HG03342 (cell line): ENCODE results near the gene LRRFIP1.
"Not testable (repeated sequence)": the region's sequence is repeated elsewhere in the genome, so short reads cannot be mapped to it uniquely, and the experiment has no call there.

Source experiments
- ATAC-seq: cut with Tn5 transposase; IDR thresholded peaks from one replicate; pipeline ENCODE4 v1.9.1; 2021; ENCODE audit warnings: mild to moderate bottlenecking, moderate library complexity; ENCODE audit not compliant: unreplicated experiment

The LRRFIP1 gene

GRCh38 chr2:237765122-237765521 lies 137.7 kb downstream of the LRRFIP1 start:
- ATAC-seq = not testable (repeated sequence)

- no peak for ATAC-seq
Measured at GRCh38 chr2:237765875-237766274, 138.5 kb downstream of the LRRFIP1 start.

- no peak for ATAC-seq
Measured at GRCh38 chr2:237766340-237766739, 139.0 kb downstream of the LRRFIP1 start.

- no peak for ATAC-seq
Measured at GRCh38 chr2:237772513-237772912, 145.1 kb downstream of the LRRFIP1 start.

GRCh38 chr2:237773826-237774225 lies 146.4 kb downstream of the LRRFIP1 start:
- ATAC-seq = no peak

GRCh38 chr2:237774811-237775553 lies 147.6 kb downstream of the LRRFIP1 start:
- peak; percentile 53 for ATAC-seq

- ATAC-seq = no peak
Measured at GRCh38 chr2:237779521-237779920, 152.1 kb downstream of the LRRFIP1 start.

GRCh38 chr2:237782181-237782580 lies 154.8 kb downstream of the LRRFIP1 start:
- ATAC-seq = no peak

GRCh38 chr2:237783678-237784077 lies 156.3 kb downstream of the LRRFIP1 start:
- ATAC-seq = not testable (repeated sequence)

- ATAC-seq = no peak
Measured at GRCh38 chr2:237786936-237787335, 159.5 kb downstream of the LRRFIP1 start.

GRCh38 chr2:237790353-237790752 lies 163.0 kb downstream of the LRRFIP1 start:
- ATAC-seq = no peak

GRCh38 chr2:237791977-237792727 lies 164.8 kb downstream of the LRRFIP1 start:
- no peak for ATAC-seq

- no peak for ATAC-seq
Measured at GRCh38 chr2:237797253-237797652, 169.9 kb downstream of the LRRFIP1 start.

GRCh38 chr2:237798236-237799059 lies 171.1 kb downstream of the LRRFIP1 start, which contains the start of gene RBM44:
Gene RBM44 (plus strand): TSS chr2:237798779. CDS start chr2:237813610, 14,831 bp downstream.
- ATAC-seq = no peak

- no peak for ATAC-seq
Measured at GRCh38 chr2:237799060-237799428, 171.7 kb downstream of the LRRFIP1 start.

- ATAC-seq = no peak
Measured at GRCh38 chr2:237801466-237801865, 174.1 kb downstream of the LRRFIP1 start.

- no peak for ATAC-seq
Measured at GRCh38 chr2:237806334-237806733, 178.9 kb downstream of the LRRFIP1 start.

GRCh38 chr2:237815637-237816036 lies 188.2 kb downstream of the LRRFIP1 start:
- ATAC-seq = no peak

- no peak for ATAC-seq
Measured at GRCh38 chr2:237816531-237816930, 189.1 kb downstream of the LRRFIP1 start.

- ATAC-seq = no peak
Measured at GRCh38 chr2:237818066-237818473, 190.7 kb downstream of the LRRFIP1 start.

- no peak for ATAC-seq
Measured at GRCh38 chr2:237819231-237819630, 191.8 kb downstream of the LRRFIP1 start.
